OCI-LY1 (cell line): ENCODE results near the gene NSUN6.

Experiments
- H2AFZ ChIP-seq: fragments of 200-600 bp; sonication (generic), shearing (Covaris generic); 2 replicates; pipeline ENCODE4 v1.6.0; 2014; ENCODE audit warnings: antibody characterized with exemption, mild to moderate bottlenecking, low read length
- H3F3A ChIP-seq: fragments of 200-600 bp; sonication (generic), shearing (Covaris generic); 2 replicates; pipeline ENCODE4 v1.6.0; 2014; ENCODE audit warnings: mild to moderate bottlenecking, antibody characterized with exemption, low read length, moderate library complexity; ENCODE audit not compliant: insufficient read depth
- H3K27ac ChIP-seq: fragments of 200-600 bp; sonication (generic); 2 replicates; pipeline ENCODE4 v1.5.1; 2014; ENCODE audit warnings: low read length, mixed run types, mild to moderate bottlenecking, low read depth; ENCODE audit not compliant: poor library complexity, severe bottlenecking
- H3K27me3 ChIP-seq: fragments of 200-600 bp; sonication (generic); 2 replicates; pipeline ENCODE4 v1.6.0; 2014; ENCODE audit warnings: antibody characterized with exemption, mild to moderate bottlenecking, low read length, moderate library complexity; ENCODE audit not compliant: insufficient read depth
- H3K36me3 ChIP-seq: fragments of 200-600 bp; sonication (generic); 2 replicates; pipeline ENCODE4 v1.6.1; 2014; ENCODE audit warnings: mild to moderate bottlenecking, antibody characterized with exemption, low read length, moderate library complexity, mixed read lengths; ENCODE audit not compliant: insufficient read depth
- H3K4me1 ChIP-seq: fragments of 200-600 bp; sonication (generic); 2 replicates; pipeline ENCODE4 v1.5.1; 2014; ENCODE audit warnings: mild to moderate bottlenecking, low read length, moderate library complexity; ENCODE audit not compliant: insufficient read depth, severe bottlenecking
- H3K4me2 ChIP-seq: fragments of 200-600 bp; sonication (generic), shearing (Covaris generic); 2 replicates; pipeline ENCODE4 v1.6.1; 2014; ENCODE audit warnings: low read length
- H3K4me3 ChIP-seq: fragments of 200-600 bp; sonication (generic); 2 replicates; pipeline ENCODE4 v1.5.1; 2014; ENCODE audit warnings: low read length, low read depth, mild to moderate bottlenecking, mixed read lengths; ENCODE audit not compliant: poor library complexity, severe bottlenecking
- H3K79me2 ChIP-seq: fragments of 200-600 bp; shearing (Covaris generic); 2 replicates; pipeline ENCODE4 v1.6.1; 2016; ENCODE audit warnings: mixed run types, low read length, mixed read lengths; ENCODE audit not compliant: insufficient read depth
- H3K9ac ChIP-seq: fragments of 200-600 bp; sonication (generic), shearing (Covaris generic); 2 replicates; pipeline ENCODE4 v1.6.1; 2014; ENCODE audit warnings: mild to moderate bottlenecking, low read length, mixed read lengths
- H3K9me2 ChIP-seq: fragments of 200-600 bp; sonication (generic), shearing (Covaris generic); 2 replicates; pipeline ENCODE4 v1.6.1; 2014; ENCODE audit warnings: low read depth, mild to moderate bottlenecking, low read length, mixed read lengths
- H3K9me3 ChIP-seq: fragments of 200-600 bp; shearing (Covaris generic); 2 replicates; pipeline ENCODE4 v1.6.1; 2014; ENCODE audit warnings: low read length, mixed read lengths
- H4K20me1 ChIP-seq: fragments of 200-600 bp; sonication (generic), shearing (Covaris generic); 2 replicates; pipeline ENCODE4 v1.6.0; 2016; ENCODE audit warnings: mild to moderate bottlenecking, low read length; ENCODE audit not compliant: insufficient read depth
- CTCF ChIP-seq: fragments of 200-600 bp; sonication (generic), shearing (Covaris generic); IDR thresholded peaks from 2 replicates; pipeline ENCODE4 v1.5.1; 2017; ENCODE audit warnings: mild to moderate bottlenecking, antibody characterized with exemption, low read length, moderate library complexity, mixed read lengths
- EZH2 ChIP-seq: fragments of 200-600 bp; sonication (generic), shearing (Covaris generic); IDR thresholded peaks from 2 replicates; pipeline ENCODE4 v1.8.0; 2017; ENCODE audit warnings: borderline replicate concordance, mixed run types, mild to moderate bottlenecking, antibody characterized with exemption, low read length, moderate library complexity, mixed read lengths

Gene NSUN6

GRCh38 chr10:18658271-18659124, 7.1 kb upstream of the NSUN6 start:
- TF ChIP-seq EZH2: no peak
- no peak for TF ChIP-seq CTCF
- H3K27ac ChIP-seq: peak overlapping the region; percentile 81

GRCh38 chr10:18656724-18657123, 5.3 kb upstream of the NSUN6 start:
- Histone ChIP-seq H3K4me2 (no peak overlapping the region), H3K4me1 (peaks cover 30% of the 10 kb centered on the region), H3K4me3 (no peak overlapping the region), H3K9me2 (no peaks in the 10 kb centered on the region), H3F3A (0 out of 2 replicates have a peak, but pooled peaks cover 5% of the 10 kb centered on the region), H2AFZ (no peak overlapping the region), H3K9ac (no peak overlapping the region), H4K20me1 (no peaks in the 10 kb centered on the region), H3K27ac (no peak overlapping the region), H3K9me3 (no peaks in the 10 kb centered on the region), H3K79me2 (peaks cover 23% of the 10 kb centered on the region), H3K36me3 (no peaks in the 10 kb centered on the region), H3K27me3 (no peaks in the 10 kb centered on the region)
- TF ChIP-seq CTCF: no peak

More at GRCh38 chr10:18658271-18659124, 7.1 kb upstream of the NSUN6 start:
- no peaks in the 10 kb centered on the region for H3K9me3 ChIP-seq
- H4K20me1 ChIP-seq: no peaks in the 10 kb centered on the region
- H3K9me2 ChIP-seq: no peaks in the 10 kb centered on the region
- peaks cover 33% of the 10 kb centered on the region for H3K4me1 ChIP-seq
- peak overlapping the region; percentile 87 for H3K4me3 ChIP-seq
- H2AFZ ChIP-seq: no peak overlapping the region
- no peaks in the 10 kb centered on the region; the same call in 1 of the 2 replicates for H3K36me3 ChIP-seq
- peak overlapping the region; percentile 95 for H3K9ac ChIP-seq
- peaks cover 39% of the 10 kb centered on the region for H3K79me2 ChIP-seq
- H3K4me2 ChIP-seq: peak overlapping the region; percentile 85
- H3F3A ChIP-seq: no peaks in the 10 kb centered on the region
- no peaks in the 10 kb centered on the region for H3K27me3 ChIP-seq

GRCh38 chr10:18653112-18653511, 1.7 kb upstream of the NSUN6 start:
- Histone ChIP-seq H3K79me2 (peaks cover 29% of the 10 kb centered on the region), H3K9me3 (no peaks in the 10 kb centered on the region), H2AFZ (no peak overlapping the region), H3K4me3 (no peak overlapping the region), H3F3A (0 out of 2 replicates have a peak, but pooled peaks cover 5% of the 10 kb centered on the region), H3K27me3 (no peaks in the 10 kb centered on the region), H3K9me2 (no peaks in the 10 kb centered on the region), H3K9ac (no peak overlapping the region), H3K36me3 (peaks cover 5% of the 10 kb centered on the region; the same call in 1 of the 2 replicates), H3K27ac (no peak overlapping the region), H4K20me1 (no peaks in the 10 kb centered on the region), H3K4me2 (no peak overlapping the region), H3K4me1 (peaks cover 29% of the 10 kb centered on the region)
- no peak for TF ChIP-seq EZH2
